ENCODE measurements around the gene SLC24A1.

Gene SLC24A1

DNA sequence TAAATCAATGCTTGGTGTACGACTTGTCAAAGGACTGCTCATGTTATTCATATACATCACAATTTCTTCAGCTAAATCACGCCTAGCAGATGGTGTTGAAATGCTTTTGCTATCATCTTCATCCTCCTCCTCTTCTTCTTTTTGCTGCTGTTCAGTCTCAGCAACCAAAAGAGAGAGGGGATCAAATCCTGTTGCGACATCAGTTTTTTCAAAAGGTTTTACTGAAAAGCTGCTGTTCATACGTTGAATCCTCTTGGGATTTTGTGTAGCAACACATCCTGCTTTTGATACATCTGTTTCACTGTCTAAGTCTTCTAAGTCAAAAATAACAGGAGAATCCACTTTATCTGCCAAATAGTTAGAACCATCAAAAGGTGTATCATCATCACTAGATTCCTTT, 69.0 kb downstream of the SLC24A1 start:
- H3K4me3 ChIP-seq (ENCODE audit: low read depth in 1 of 2, low read length in 2 of 2), result no peak overlapping the region
- no peaks in the 10 kb centered on the region for H3K27me3 ChIP-seq (ENCODE audit: control insufficient read depth in 1 of 2, insufficient read depth in 2 of 2, low read length in 2 of 2)

DNA sequence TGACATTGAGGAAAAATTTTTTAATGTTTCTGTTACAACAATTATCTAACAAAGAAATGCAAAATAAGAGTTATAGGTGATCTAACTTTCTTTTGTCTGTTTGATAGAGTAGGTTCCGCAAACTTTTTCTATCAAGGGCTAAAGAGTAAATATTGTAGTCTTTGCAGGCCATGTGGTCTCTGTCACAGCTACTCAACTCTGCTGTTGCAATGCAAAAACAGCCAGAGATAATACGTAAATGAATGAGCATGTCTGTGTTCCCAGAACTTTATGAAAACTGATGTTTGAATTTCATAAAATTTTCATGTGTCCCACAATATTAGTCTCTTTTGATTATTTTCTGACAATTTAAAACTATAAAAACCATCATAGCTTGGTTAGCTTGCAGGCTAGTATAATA, 73.3 kb downstream of the SLC24A1 start:
- Histone ChIP-seq H3K4me1 (ENCODE audit: insufficient read depth, low read length) (no peaks in the 10 kb centered on the region), H3K36me3 (ENCODE audit: insufficient read depth, low read length) (peaks cover 25% of the 10 kb centered on the region), H3K9ac (ENCODE audit: low read length) (no peak overlapping the region), H3K4me3 (ENCODE audit: low read depth in 1 of 2, low read length in 2 of 2) (no peak overlapping the region), H3K27ac (ENCODE audit: low read depth, low read length) (no peak overlapping the region), H3K27me3 (ENCODE audit: control insufficient read depth in 1 of 2, insufficient read depth in 2 of 2, low read length in 2 of 2) (no peaks in the 10 kb centered on the region), H3K9me3 (ENCODE audit: low read length) (no peaks in the 10 kb centered on the region)

More for the DNA sequence above, 69.0 kb downstream of the SLC24A1 start:
- Histone ChIP-seq H3K9ac (ENCODE audit: low read length) (no peak overlapping the region), H3K27ac (ENCODE audit: low read depth, low read length) (no peak overlapping the region), H3K4me1 (ENCODE audit: insufficient read depth, low read length) (no peaks in the 10 kb centered on the region), H3K36me3 (ENCODE audit: insufficient read depth, low read length) (peaks cover 22% of the 10 kb centered on the region), H3K9me3 (ENCODE audit: low read length) (no peaks in the 10 kb centered on the region)

All from muscle layer of colon (tissue), 2 donors.